Esophagus squamous epithelium (tissue), 5 donors: ENCODE data around the gene SP8. TPM values are rescaled to one million over a fixed set of nuclear protein-coding genes. Genes with fewer than 3 reads are reported as not detected.
"Not testable (repeated sequence)": the region's sequence is repeated elsewhere in the genome, so short reads cannot be mapped to it uniquely, and the experiment has no call there.

Experiments
- DNase-seq: peaks from one replicate; lab custom pipeline; 2025; lab: John Stamatoyannopoulos, UW
- H3K27ac ChIP-seq, 4 donors: fragments of 200-600 bp; sonication (generic); one replicate each; pipeline ENCODE4 v1.5.1; 2016 to 2019; ENCODE audit warnings: mild to moderate bottlenecking in 1 of 4
- H3K27me3 ChIP-seq, 4 donors: fragments of 200-600 bp; sonication (generic); 1 replicate in 3 of 4; 2 replicates in 1 of 4; pipeline versions ENCODE4 v1.5.1 to v1.6.0; 2017 to 2021; ENCODE audit warnings: antibody characterized with exemption in 1 of 4
- H3K36me3 ChIP-seq, 3 donors: fragments of 200-600 bp; sonication (generic); one replicate each; pipeline ENCODE4 v1.5.1; 2016 to 2019
- H3K4me1 ChIP-seq, 3 donors: fragments of 200-600 bp; sonication (generic); one replicate each; pipeline ENCODE4 v1.5.1; 2017 to 2019
- H3K4me3 ChIP-seq, 4 donors: fragments of 200-600 bp; sonication (generic); 1 replicate in 3 of 4; 2 replicates in 1 of 4; pipeline ENCODE4 v1.5.1; 2016 to 2019; ENCODE audit warnings: mild to moderate bottlenecking in 2 of 4, moderate library complexity in 1 of 4
- H3K9me3 ChIP-seq, 3 donors: fragments of 200-600 bp; sonication (generic); one replicate each; pipeline ENCODE4 v1.5.1; 2016 to 2019
- CTCF ChIP-seq, 6 experiments: fragments of 450-650 bp in 4 of 6; fragments of 200-600 bp in 2 of 6; sonication (generic) in 2 of 6; IDR thresholded peaks; one replicate each; pipeline ENCODE4 v1.5.1; 2016 to 2019; ENCODE audit warnings: antibody characterized with exemption in 6 of 6, mild to moderate bottlenecking in 4 of 6, moderate library complexity in 4 of 6
- POLR2A ChIP-seq, 4 donors: fragments of 450-650 bp; IDR thresholded peaks; one replicate each; pipeline ENCODE4 v1.6.1; 2017; ENCODE audit warnings: antibody characterized with exemption in 4 of 4, mild to moderate bottlenecking in 4 of 4, moderate library complexity in 3 of 4
- WGBS, 2 donors: methylation state at CpG; one replicate each; pipeline ENCODE4 v1.1.5; 2018; 5-methylcytosine and 5-hydroxymethylcytosine counted together
- intact Hi-C: fragments of 100-400 bp; cut with DNase I; formaldehyde crosslinking; loops from one replicate; pipeline ENCODE4 v1.15.0; 2022
- total RNA-seq, 4 donors: library from RNA; depleted of rRNA; stranded (reverse); fragments of >200 nt; gene quantifications; one replicate each; pipeline ENCODE4 v1.1.0, GENCODE V29; 2016
- donor health status: DM: yes; HTN: yes; CAD: no.

The SP8 gene
- total RNA-seq, 4 donors from 2014 or later = not detected

- Histone ChIP-seq H3K4me3 (no peak overlapping the region), H3K9me3 (no peaks in the 10 kb centered on the region), H3K27me3 (peaks cover 0 to 10% (median 0%) of the 10 kb centered on the region in 4 donors), H3K36me3 (no peaks in the 10 kb centered on the region), H3K27ac (no peak overlapping the region), H3K4me1 (no peaks in the 10 kb centered on the region)
- TF ChIP-seq POLR2A (IDR thresholded peaks at IDR 0.05) = no peak
- no peak for DNase-seq
- intact Hi-C loops = no loop called here
Observed at GRCh38 chr7:20831451-20831850, 44.8 kb upstream of the SP8 start.

- Histone ChIP-seq H3K9me3 (no peaks in the 10 kb centered on the region), H3K4me1 (no peaks in the 10 kb centered on the region), H3K36me3 (no peaks in the 10 kb centered on the region), H3K27me3 (peaks cover 0 to 10% (median 0%) of the 10 kb centered on the region in 4 donors), H3K27ac (no peak overlapping the region), H3K4me3 (no peak overlapping the region)
- intact Hi-C loops = no loop called here
- TF ChIP-seq CTCF (IDR thresholded peaks at IDR 0.05) (no peak), POLR2A (IDR thresholded peaks at IDR 0.05) (no peak)
- WGBS, 2 donors = 49 to 62% methylated on average over 3 of the region's 3 CpGs
- DNase-seq = no peak
Observed at GRCh38 chr7:20828947-20829346, 42.3 kb upstream of the SP8 start.

- no peak for DNase-seq
- Histone ChIP-seq H3K4me1 (no peaks in the 10 kb centered on the region), H3K27me3 (peaks cover 0 to 10% (median 0%) of the 10 kb centered on the region in 4 donors), H3K27ac (no peak overlapping the region), H3K9me3 (no peaks in the 10 kb centered on the region), H3K4me3 (no peak overlapping the region), H3K36me3 (no peaks in the 10 kb centered on the region)
- intact Hi-C loops = no loop called here
- WGBS, 2 donors = 84 to 86% methylated on average over 9 of the region's 9 CpGs
- no peak for TF ChIP-seq CTCF (IDR thresholded peaks at IDR 0.05)
- no peak for TF ChIP-seq POLR2A (IDR thresholded peaks at IDR 0.05)
Observed at GRCh38 chr7:20827172-20827571, 40.5 kb upstream of the SP8 start.

- Histone ChIP-seq H3K27ac (no peak overlapping the region), H3K4me3 (no peak overlapping the region), H3K27me3 (peaks cover 0 to 10% (median 0%) of the 10 kb centered on the region in 4 donors), H3K4me1 (no peaks in the 10 kb centered on the region), H3K36me3 (no peaks in the 10 kb centered on the region), H3K9me3 (no peaks in the 10 kb centered on the region)
- 70 to 76% methylated on average over 3 of the region's 3 CpGs for WGBS, 2 donors
- no peak for DNase-seq
- TF ChIP-seq POLR2A (IDR thresholded peaks at IDR 0.05) = no peak
- TF ChIP-seq CTCF (IDR thresholded peaks at IDR 0.05) = no peak
- intact Hi-C loops = no loop called here
Observed at GRCh38 chr7:20826243-20826642, 39.6 kb upstream of the SP8 start.

- Histone ChIP-seq H3K4me1 (no peaks in the 10 kb centered on the region), H3K4me3 (no peak overlapping the region), H3K36me3 (no peaks in the 10 kb centered on the region), H3K27me3 (peaks cover 0 to 10% (median 0%) of the 10 kb centered on the region in 4 donors), H3K9me3 (no peaks in the 10 kb centered on the region), H3K27ac (no peak overlapping the region)
- TF ChIP-seq CTCF (IDR thresholded peaks at IDR 0.05) = no peak
- TF ChIP-seq POLR2A (IDR thresholded peaks at IDR 0.05) = no peak
- DNase-seq = no peak
- WGBS, 2 donors = 69 to 76% methylated on average over 2 of the region's 2 CpGs
- intact Hi-C loops = no loop called here
Observed at GRCh38 chr7:20825555-20825954, 38.9 kb upstream of the SP8 start.

GRCh38 chr7:20821390-20821789 lies 34.7 kb upstream of the SP8 start:
- WGBS, 2 donors = 86 to 97% methylated on average over 2 to 3 of the region's 3 CpGs
- H3K27me3 ChIP-seq = not testable (repeated sequence)

More at GRCh38 chr7:20821390-20821789, 34.7 kb upstream of the SP8 start:
- H3K36me3 ChIP-seq, intact Hi-C loops, H3K4me1 ChIP-seq, H3K27ac ChIP-seq, H3K9me3 ChIP-seq, H3K4me3 ChIP-seq, DNase-seq: not testable (repeated sequence)
